HG03039 (cell line): ENCODE results near the gene LIG3.
"Not testable (repeated sequence)": the region's sequence is repeated elsewhere in the genome, so short reads cannot be mapped to it uniquely, and the experiment has no call there.

Source experiments
- ATAC-seq: cut with Tn5 transposase; IDR thresholded peaks from one replicate; pipeline ENCODE4 v1.9.1; 2021; ENCODE audit warnings: mild to moderate bottlenecking, moderate library complexity; ENCODE audit not compliant: unreplicated experiment

Gene LIG3

DNA sequence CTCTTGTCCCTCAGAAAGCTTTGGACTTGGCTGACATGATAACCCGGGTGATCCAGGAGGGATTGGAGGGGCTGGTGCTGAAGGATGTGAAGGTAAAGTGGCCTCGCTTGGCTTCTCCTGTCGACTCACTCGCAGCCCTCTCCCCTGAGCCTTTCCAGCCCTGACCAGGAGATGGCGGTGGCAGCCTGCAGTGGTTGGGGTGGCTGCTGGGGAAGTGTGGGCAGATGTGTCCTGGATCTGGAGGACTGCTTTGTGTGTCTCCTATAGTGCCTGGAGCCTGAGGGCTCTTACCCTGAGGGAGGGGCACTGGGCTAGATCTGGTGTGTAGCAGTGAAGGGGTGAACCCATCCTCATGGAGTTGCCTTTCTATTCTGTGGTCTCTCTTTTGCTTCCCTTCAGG lies 17.9 kb downstream of the LIG3 start:
- ATAC-seq, result no peak

DNA sequence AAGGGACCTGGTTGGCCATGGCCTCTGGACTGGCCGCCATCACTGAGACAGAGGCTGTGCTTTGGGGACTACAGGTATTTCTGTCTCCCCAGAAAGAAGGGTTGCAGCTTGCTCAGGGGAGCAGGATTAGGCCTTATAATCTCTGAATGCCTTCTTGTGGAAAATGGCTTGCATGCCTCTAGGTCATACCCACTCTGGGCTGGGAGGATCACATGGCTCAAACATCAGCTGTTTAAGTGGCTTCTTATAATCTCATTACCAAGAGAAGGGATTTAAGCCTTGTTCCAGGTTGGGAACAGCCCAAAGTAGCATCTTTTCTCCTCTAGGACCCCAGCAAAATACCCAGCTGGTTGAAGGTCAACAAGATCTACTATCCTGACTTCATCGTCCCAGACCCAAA lies 19.1 kb downstream of the LIG3 start:
- no peak for ATAC-seq

DNA sequence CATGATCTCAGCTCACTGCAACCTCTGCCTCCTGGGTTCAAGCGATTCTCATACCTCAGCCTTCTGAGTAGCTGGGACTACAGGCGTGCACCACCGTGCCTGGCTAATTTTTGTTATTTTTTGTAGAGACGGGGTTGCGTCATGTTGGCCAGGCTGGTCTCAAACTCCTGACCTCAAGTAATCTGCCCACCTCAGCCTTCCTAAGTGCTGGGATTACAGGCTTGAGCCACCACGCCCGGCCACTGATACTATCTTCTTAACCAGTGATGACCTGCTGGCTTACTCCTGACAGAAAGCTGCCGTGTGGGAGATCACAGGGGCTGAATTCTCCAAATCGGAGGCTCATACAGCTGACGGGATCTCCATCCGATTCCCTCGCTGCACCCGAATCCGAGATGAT lies 20.7 kb downstream of the LIG3 start:
- not testable (repeated sequence) for ATAC-seq

DNA sequence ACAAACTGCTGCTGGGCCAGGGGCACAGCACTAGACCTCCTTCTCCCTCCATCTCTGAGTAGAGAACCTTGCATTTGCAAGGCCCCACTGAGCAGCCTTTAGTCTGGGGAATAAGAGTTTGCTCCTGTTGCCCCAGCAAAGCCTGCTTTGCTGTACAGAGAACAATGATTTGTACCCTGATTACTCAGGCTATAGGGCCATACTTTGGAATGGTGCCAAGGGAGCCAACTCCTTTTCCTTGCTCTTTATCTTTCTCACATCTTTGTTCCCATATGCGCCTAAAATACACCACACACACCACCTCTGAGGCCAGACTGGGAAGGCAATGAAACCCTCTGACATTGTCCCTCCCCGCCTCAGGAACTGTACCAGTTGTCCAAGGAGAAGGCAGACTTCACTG lies 21.2 kb downstream of the LIG3 start:
- no peak for ATAC-seq

DNA sequence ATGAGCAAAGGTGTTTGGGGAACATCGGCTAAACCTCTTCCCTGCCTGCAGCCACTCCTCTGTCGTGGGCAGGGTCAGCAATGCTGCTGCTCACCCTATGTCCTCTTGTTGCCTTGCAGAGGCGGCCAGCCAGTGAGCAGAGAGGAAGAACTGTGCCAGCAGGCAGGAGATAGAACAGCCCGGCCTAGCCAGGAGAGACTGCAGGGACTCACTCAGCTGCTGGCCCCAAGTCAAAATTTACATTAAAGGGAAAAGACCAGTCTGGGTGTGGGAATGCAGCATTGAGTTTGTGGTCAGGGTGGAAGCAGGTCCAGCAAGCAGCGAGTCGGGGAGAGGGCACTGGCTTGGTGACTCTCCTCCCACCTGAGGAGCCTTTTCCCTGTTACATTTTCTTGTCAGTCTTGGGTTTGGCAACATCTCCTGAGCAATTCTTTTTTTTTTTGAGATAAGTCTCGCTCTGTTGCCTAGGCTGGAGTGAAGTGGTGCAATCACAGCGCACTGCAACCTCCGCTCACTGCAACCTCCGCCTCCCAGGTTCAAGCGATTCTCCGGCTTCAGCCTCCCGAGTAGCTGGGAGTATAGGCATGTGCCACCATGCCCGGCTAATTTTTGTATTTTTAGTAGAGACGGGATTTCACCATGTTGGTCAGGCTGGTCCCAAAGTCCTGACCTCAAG lies 22.7 kb downstream of the LIG3 start:
- ATAC-seq, result no peak

DNA sequence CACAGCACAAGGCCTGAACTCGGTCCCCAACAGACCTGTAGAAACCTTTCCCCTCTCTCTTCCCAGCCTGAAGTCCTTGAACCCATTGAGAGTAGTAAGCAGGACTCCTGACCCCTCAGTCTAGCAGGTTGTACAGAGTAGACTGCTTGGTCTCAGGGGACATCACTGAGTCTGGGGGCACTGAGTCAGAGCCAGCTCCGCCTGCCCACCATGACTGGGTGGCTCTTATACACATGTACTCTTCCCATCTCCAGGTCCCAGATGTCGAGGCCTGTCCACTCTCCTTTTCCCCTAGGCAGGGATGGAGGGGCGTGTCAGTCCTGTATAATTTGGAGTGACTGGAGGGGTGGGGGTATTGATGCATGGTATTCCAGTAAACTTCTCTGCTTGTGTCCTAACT lies 23.5 kb downstream of the LIG3 start:
- ATAC-seq, result no peak

DNA sequence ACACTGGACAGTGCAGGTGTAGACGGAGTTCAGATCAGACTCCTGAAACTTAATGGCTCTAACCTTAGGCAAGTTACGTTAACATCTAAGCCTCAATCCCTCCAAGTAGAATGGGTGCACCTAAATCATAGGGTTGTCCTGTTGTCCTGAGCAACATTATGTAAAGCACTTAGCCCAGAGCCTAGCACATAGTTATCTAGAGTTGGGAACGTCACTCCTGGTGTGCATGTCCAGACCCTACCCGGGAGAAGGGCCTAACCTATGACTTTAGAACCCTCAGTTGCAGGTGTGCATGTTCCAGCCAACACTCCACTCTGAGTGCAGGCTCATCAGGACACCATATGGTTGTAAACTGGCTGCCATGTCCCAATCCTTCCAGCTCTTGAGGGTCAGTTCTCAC lies 26.0 kb downstream of the LIG3 start:
- no peak for ATAC-seq

DNA sequence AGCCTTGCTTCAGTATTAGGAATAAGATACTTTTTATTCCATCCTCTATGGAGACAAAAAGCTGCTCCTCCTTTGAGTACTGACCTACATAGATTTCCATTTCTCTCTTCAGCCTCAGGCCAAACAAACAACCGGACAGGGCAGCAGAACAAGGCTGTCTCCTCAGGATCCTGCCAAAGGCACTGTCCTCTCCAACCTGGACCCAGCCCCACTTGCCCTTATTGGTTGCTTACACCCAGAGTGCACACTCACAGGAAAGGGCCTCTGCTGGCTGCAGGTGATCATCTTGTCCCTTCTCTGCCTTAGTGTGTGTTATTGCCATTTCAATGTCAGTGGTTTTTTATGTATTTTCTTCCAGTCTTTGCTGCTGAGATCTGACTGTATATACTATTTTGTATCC lies 26.6 kb downstream of the LIG3 start:
- ATAC-seq, result no peak

DNA sequence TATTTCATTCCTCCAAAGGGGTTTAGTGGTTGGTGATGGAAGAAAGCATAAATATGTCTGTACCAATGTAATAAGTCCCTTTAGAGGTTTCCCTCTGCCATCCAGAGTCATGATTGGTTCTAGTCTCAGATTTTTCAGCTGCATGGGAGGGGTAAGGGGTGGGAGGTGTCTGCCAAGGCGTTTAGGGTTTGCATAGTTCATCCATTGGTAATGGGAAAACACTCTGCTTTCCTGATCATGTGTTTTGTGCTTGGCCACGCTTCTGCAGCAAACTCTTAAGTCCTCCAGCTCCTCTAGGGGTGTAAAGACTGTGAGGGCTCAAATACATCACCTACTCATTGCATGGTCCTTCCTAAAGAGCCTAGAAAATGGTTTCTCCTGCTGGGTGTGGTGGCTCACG lies 29.8 kb downstream of the LIG3 start:
- no peak for ATAC-seq

DNA sequence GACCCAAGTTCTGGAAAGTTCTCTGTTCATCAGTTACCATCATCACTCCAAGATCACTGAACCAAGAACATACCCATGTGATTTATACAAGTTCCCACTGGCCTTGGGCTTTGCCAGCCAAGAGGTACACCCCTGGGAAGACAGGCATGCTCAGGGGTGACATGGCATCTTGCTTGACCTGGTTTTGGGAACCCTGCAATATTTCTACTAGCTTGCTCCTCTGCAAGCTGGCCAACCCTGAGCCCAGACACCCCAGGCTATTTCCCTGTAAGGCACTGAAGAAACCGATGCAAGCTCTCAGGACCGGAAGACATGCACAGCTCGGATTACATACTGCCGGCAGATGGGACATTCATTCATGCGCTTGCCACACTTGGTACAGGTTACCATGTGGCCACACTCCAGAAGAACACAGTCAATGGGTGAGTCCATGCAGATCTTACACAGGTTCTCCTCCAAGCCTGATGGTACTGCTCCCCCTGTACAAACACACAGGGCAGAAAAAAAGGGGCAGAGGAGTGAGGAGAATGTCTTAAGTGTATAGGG lies 31.4 kb downstream of the LIG3 start:
- no peak for ATAC-seq

DNA sequence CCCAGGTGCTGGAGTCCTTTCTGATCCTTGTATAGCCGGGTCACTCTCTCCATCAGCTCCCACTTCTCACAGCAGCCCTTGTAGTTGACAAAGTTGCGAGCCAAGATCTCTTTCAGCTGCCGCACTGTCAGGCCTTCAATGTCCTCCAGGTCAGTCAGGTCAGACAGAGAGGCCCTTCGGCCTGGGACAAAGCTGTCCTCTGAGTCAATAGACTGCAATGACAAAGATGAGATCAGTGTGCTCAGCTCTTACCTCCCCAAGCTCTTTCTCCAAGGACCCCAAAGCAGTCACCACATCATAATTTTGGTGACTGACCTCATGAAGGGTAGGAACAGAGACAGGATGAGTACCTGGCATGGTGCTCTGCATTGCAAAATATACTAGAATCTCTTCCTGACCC lies 36.1 kb downstream of the LIG3 start:
- no peak for ATAC-seq

DNA sequence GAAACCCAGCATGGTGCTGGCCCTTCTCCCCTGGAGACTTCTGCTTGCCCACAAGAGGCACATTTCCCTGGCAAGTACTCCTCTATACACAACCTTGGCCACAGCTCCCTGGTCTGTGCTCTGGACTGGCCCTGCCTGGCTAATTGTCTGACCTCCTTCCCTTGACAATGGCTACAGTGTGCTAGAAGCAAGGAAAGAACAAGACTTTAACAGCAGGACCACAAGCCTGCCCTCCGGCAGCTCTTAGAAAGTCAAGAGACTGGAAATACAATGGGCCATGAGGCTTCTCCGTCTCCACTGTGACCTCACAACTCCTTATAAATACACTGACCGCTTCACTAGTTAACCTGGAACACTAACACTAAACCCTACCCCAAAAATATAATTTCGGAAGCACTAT lies 36.7 kb downstream of the LIG3 start:
- ATAC-seq, result no peak

DNA sequence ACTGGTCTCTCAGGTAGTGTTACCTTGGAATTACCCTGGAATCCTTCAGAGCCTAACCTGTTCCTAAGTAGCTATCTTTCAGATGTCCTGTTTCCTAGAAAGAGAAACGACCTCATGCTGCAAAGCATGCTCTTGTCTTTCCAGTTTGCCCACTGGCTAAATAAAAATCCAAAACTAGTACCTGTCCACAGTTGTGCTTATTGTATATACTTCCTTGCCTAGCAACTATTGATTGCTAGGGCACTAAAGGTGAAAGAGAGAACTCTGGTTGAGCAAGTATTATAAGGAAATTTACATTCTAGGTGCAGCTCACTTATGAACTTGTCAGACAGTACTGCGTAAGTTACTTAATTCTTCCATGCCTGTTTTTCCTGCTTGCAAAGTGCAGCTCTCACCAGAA lies 38.5 kb downstream of the LIG3 start:
- ATAC-seq, result no peak

DNA sequence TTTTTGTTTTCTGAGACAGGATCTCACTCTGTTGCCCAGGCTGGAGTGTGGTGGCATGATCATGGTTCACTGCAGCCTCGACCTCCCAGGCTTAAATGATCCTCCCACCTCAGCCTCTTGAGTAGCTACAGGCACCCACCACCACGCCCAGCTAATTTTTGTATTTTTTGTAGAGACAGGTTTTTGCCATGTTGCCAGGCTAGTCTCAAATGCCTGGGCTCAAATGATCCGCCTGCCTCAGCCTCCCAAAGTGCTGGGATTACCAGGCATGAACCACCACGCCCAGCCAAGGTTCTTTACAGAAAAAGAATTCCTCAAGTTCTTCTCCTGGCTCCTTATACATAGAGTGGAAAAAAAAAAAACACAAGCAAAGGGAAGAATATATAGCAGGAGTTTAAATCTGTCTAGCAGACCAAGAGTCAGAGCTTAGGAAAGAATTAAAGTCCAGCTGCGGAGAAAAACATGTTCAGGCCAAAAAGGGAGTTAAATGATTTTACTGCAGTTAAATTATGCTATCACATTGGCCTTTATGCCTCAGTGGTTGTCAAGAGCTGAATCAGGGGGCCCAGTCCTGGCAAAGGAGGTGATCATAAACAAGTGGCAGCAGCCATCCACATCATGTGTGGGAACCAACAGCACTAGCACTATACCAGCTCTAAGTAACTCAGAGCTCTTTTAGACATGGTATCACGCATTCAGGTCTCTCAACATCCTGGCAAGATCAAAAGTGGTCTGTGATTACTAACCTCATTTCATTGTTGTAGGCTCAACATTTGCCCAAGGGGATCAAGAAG lies 39.3 kb downstream of the LIG3 start:
- ATAC-seq, result no peak

DNA sequence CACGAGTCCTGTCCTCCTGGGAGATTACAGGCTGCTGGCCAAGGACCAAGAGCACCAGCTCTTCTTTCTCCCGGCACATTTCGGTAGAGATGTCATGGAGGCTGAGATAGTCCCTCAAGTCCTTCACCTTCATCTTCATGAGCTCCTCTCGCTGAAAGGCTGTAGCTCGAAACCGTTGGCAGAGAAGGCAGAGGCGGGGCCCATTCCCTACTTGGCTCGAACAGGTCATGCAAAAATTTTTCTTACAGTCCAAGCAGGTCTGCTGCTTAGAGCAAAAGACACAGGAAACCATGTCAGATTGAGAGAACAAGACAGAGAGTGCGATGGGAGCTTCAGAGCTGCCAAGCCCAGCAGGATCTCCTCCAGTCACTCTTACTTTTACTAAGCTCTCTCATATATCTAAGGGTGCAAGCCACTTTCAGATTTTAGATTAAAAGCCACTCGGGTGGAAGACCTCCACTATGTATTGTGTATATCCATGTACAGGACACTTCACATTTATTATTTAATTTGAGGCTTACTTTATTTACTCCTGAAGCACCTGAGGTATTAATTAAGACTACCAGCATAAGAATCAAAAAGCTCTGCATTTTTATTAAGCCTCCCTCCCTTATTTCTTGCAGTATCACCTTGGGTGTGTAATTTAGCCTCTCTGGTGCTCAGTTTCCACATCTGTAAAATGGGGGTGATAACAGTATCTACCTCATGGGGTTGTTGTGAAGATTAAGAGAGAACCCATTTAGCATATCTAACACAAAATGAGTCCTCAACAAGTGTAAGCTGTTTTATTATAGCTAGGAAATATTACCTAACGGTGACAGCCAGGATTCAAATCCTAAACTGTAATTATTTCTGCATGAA lies 41.4 kb downstream of the LIG3 start:
- no peak for ATAC-seq

DNA sequence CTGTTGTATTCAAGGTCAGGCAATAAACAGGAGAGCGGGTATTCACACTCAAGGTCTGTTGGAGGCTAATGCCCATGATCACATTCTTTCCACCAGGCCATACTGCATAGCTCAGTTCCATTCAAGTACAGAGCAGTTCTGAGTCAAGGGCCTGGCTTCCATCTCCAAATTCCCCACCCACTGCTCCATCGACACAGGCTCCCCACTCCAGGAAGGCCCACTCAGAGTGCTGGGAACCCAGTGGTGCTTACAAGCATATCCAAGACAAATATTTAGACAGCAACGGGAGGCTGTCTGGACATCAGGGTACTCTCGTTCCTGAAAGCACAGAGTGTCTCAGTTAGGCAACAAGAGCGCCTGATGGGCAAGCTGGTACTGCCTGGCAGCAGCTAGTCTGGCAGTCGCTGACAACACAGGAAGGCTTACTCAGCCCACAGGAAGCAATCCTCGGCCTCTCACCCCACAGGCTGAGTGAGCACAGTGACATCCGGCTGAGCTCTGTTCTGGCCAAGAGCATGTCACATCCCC lies 42.3 kb downstream of the LIG3 start:
- ATAC-seq, result no peak

DNA sequence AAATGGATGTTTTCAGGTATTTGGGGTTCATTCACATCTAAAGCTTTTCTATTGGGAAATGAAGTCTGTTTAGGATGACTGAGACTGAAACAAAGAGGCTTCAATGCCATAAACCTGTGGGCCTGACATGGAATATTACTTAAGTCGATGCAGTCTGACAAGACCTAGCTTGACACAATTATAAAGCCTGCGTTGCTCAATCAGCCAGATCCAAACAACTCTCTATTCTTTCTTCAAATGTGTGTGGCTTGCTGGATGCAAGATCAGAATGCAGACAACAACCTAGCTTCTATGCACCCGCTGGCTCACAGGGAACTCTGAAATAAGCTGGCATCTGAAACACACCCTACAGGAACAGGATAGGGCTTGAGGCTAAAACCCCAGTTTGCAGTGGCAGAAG lies 43.2 kb downstream of the LIG3 start:
- ATAC-seq, result no peak

DNA sequence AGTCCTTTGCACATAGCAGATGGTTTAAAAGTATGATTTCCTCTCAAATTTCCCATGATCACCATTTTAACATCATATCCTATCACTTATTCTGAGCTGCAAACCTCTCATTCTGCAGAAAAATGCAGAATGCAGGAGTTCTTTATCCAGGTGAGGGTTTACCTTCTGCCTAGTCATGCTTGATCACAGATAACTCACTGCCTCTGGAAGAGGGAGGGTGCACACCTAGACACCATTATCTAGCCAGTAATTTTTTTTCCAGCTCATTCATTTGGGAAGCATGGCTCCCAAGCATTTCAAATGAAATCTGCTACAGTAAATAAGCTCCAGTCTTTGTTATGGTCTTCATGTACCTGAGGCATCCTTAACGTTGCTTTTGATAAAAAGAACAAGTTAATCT lies 45.2 kb downstream of the LIG3 start:
- ATAC-seq, result no peak

DNA sequence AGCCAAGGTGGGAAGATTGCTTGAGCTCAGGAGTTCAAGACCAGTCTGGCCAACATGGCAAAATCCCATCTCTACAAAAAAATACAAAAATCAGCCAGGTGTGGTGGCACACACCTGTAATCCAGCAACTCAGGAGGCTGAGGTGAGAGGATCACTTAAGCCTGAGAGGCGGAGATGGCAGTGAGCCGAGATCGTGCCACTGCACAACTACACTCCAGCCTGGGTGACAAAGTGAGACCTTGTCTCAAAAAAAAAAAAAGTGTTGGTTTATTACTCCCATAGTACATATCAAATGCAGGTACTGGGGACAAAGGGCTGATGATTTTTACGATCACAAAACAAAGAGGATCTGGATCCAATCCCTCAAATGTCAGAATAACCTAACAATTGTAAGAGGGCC lies 47.8 kb downstream of the LIG3 start:
- not testable (repeated sequence) for ATAC-seq

DNA sequence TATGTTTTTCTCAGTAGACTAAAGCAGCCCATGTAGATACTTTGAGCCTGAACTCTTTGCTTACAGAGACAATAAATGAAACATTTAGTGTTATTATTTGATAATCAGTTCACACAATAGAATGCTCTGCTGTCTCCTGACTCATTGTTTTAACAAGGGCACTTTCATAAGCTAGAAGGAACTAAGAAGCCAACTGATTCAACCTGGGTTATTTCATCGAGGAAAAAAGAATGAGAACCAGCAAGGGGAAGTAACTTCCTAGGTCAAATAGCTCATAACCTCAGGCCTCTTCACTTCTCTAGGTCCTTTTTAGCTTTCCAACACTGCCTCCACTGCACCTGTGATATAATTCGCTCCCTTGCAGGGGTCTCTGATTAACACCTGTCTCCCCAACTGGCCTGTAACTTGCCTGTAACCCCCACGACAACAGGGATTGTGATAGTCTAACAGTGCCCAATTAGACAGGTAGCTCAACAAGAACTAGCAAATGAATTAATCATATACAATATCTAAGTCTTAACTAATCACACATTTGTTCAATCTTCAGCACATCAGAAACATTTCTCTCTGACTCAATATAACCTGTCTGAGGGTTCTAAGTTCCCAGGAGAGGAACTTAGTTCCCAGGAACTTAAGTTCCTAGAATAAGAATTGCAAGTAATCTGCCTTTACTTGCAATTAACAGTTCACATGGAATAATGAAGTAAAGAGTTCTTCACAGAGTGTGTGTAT lies 48.4 kb downstream of the LIG3 start:
- no peak for ATAC-seq

DNA sequence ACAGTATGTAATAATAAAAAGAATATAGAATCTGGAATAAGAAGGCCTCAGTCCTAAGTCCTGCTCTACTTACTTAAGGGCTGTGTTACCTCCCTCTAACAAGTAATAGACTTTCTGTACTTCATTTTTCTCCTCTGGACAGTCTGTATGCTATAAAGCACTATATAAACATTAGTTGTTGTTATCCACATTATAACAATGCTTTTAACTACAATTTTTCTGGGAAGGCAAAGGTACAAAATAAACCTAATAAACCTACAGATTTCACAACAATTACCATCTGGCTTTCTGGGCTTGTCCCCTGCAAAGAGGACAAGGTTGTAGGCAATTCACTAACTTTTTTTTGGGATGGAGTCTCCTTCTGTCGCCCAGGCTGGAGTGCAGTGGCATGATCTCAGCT lies 50.5 kb downstream of the LIG3 start:
- no peak for ATAC-seq
